PFSK-1 (cell line): ENCODE data around the gene KCNIP3.

Source experiments
- FOXP2 ChIP-seq: optimal IDR thresholded peaks from 2 replicates; pipeline ENCODE3; 2011; ENCODE audit warnings: borderline replicate concordance, control low read depth, inconsistent platforms; ENCODE audit not compliant: insufficient read depth; ENCODE audit errors: extremely low read length, extremely low read depth
- POLR2AphosphoS5 ChIP-seq: IDR thresholded peaks from 2 replicates; pipeline ENCODE4 v1.6.1; 2012; ENCODE audit warnings: low read depth, mild to moderate bottlenecking, control low read depth, low read length, moderate library complexity
- REST ChIP-seq, 2 experiments: IDR thresholded peaks; 2 replicates each; pipeline versions ENCODE4 v1.6.1 to v1.8.0; 2011 to 2012; ENCODE audit warnings: low read depth in 2 of 2, low read length in 2 of 2, control low read depth in 1 of 2, inconsistent platforms in 1 of 2, mild to moderate bottlenecking in 1 of 2, moderate library complexity in 1 of 2; ENCODE audit not compliant: insufficient read depth in 1 of 2
- SIN3A ChIP-seq: IDR thresholded peaks from 2 replicates; pipeline ENCODE4 v1.6.1; 2012; ENCODE audit warnings: mild to moderate bottlenecking, low read length, moderate library complexity, borderline replicate concordance; ENCODE audit not compliant: insufficient read depth
- TAF1 ChIP-seq: IDR thresholded peaks from 2 replicates; pipeline ENCODE4 v1.6.1; 2012; ENCODE audit warnings: low read length, control low read depth, borderline replicate concordance; ENCODE audit not compliant: insufficient read depth

KCNIP3 gene

GRCh38 chr2:95306336-95306895 is 9.3 kb downstream of the KCNIP3 start:
- TF ChIP-seq POLR2AphosphoS5 (no peak), REST (IDR thresholded peaks at IDR 0.05; ENCODE audit: insufficient read depth in 1 of 2, low read depth in 2 of 2, low read length in 2 of 2) (no peak), SIN3A (no peak), FOXP2 (no peak), TAF1 (no peak)

- TF ChIP-seq SIN3A (no peak), REST (IDR thresholded peaks at IDR 0.05; ENCODE audit: insufficient read depth in 1 of 2, low read depth in 2 of 2, low read length in 2 of 2) (no peak), FOXP2 (no peak), TAF1 (no peak), POLR2AphosphoS5 (no peak)
Measured at GRCh38 chr2:95307036-95307435, 9.9 kb downstream of the KCNIP3 start.

- no peak for TF ChIP-seq SIN3A
- no peak for TF ChIP-seq TAF1
- TF ChIP-seq POLR2AphosphoS5 = no peak
- no peak for TF ChIP-seq REST (IDR thresholded peaks at IDR 0.05; ENCODE audit: insufficient read depth in 1 of 2, low read depth in 2 of 2, low read length in 2 of 2)
- TF ChIP-seq FOXP2 = no peak
Measured at GRCh38 chr2:95307878-95308277, 10.7 kb downstream of the KCNIP3 start.

GRCh38 chr2:95308426-95308990 is 11.4 kb downstream of the KCNIP3 start:
- no peak for TF ChIP-seq POLR2AphosphoS5
- no peak for TF ChIP-seq TAF1
- no peak for TF ChIP-seq REST (IDR thresholded peaks at IDR 0.05; ENCODE audit: insufficient read depth in 1 of 2, low read depth in 2 of 2, low read length in 2 of 2)
- TF ChIP-seq FOXP2 = no peak
- TF ChIP-seq SIN3A = no peak
